A549 (cell line): ENCODE data around the gene TMEM164. TPM values are rescaled to one million over a fixed set of nuclear protein-coding genes. Genes with fewer than 3 reads are reported as not detected.

ENCODE experiments used
- ATAC-seq, 2 experiments: fragments of 200-7000 bp in 1 of 2; fragments of >200 bp in 1 of 2; cut with Nextera tagmentation in 1 of 2; cut with Tn5 transposase in 1 of 2; 3 replicates each; pipeline versions ENCODE4 v1.8.0 to v1.9.1; 2018 to 2020; ENCODE audit warnings: mild to moderate bottlenecking in 1 of 2, moderate library complexity in 1 of 2
- CTCF ChIA-PET: fragments of 300-600 bp; sonication (Branson Sonifier 250); formaldehyde crosslinking; extraction: SDS; loops from one replicate; lab custom pipeline; 2021; ENCODE audit warnings: antibody characterized with exemption, inconsistent platforms; lab: Yijun Ruan, JAX
- POLR2A ChIA-PET: fragments of 350-600 bp; formaldehyde crosslinking; extraction: SDS; loops from one replicate; lab custom pipeline; 2021; ENCODE audit warnings: antibody characterized with exemption, inconsistent platforms; lab: Yijun Ruan, JAX
- DNase-seq, 2 experiments: peaks; one replicate each; pipeline versions ENCODE4 v3.0.0 to v3.0.0-alpha.2; 2011 to 2016; ENCODE audit warnings: low read depth in 1 of 2, low spot score in 1 of 2
- FAIRE-seq: peaks from 2 replicates; lab custom pipeline; 2011; peaks lifted over from hg19 to GRCh38; lab: Jason Lieb, UNC
- H3K27ac ChIP-seq, 2 experiments: fragments of >200 bp; sonication (Bioruptor Twin); formaldehyde crosslinking; 3 replicates each; pipeline ENCODE4 v1.5.1; 2016 to 2017
- H3K4me1 ChIP-seq: fragments of >200 bp; sonication (Bioruptor Twin); formaldehyde crosslinking; 3 replicates; pipeline ENCODE4 v1.6.1; 2016
- H3K4me2 ChIP-seq: fragments of >200 bp; sonication (Bioruptor Twin); formaldehyde crosslinking; 3 replicates; pipeline ENCODE4 v1.6.1; 2016
- H3K4me3 ChIP-seq: fragments of >200 bp; sonication (Bioruptor Twin); formaldehyde crosslinking; 3 replicates; pipeline ENCODE4 v1.5.1; 2016
- H3K9me3 ChIP-seq: fragments of >200 bp; sonication (Bioruptor Twin); formaldehyde crosslinking; 3 replicates; pipeline ENCODE4 v1.6.1; 2016
- ATOH8 ChIP-seq: fragments of 250-450 bp; sonication (Bioruptor Pico); IDR thresholded peaks from 2 replicates; pipeline ENCODE4 v1.5.0; 2020; ENCODE audit warnings: low read depth, mild to moderate bottlenecking, moderate library complexity
- BHLHE40 ChIP-seq: IDR thresholded peaks from 2 replicates; pipeline ENCODE4 v1.6.1; 2012; ENCODE audit warnings: low read depth, low read length, inconsistent platforms
- CBX8 ChIP-seq: fragments of 200-600 bp; sonication (generic); IDR thresholded peaks from 2 replicates; pipeline ENCODE4 v1.6.1; 2016
- CHD2 ChIP-seq: fragments of 150-350 bp; IDR thresholded peaks from 2 replicates; pipeline ENCODE4 v1.6.1; 2014; ENCODE audit warnings: low read length; ENCODE audit not compliant: partially characterized antibody
- EHF ChIP-seq: fragments of 250-450 bp; sonication (Bioruptor Pico); IDR thresholded peaks from 2 replicates; pipeline ENCODE4 v1.5.0; 2020; ENCODE audit warnings: mild to moderate bottlenecking
- ESRRA ChIP-seq: fragments of 150-350 bp; IDR thresholded peaks from 2 replicates; pipeline ENCODE4 v1.6.1; 2014; ENCODE audit warnings: mild to moderate bottlenecking, low read length, borderline replicate concordance
- GATA3 ChIP-seq: IDR thresholded peaks from 2 replicates; pipeline ENCODE4 v1.6.1; 2012; ENCODE audit warnings: borderline replicate concordance
- HEYL ChIP-seq: fragments of 250-450 bp; sonication (Bioruptor Pico); IDR thresholded peaks from 2 replicates; pipeline ENCODE4 v1.8.0; 2021; ENCODE audit warnings: mild to moderate bottlenecking, moderate library complexity
- HOXA7 ChIP-seq: fragments of 250-450 bp; sonication (Bioruptor Pico); IDR thresholded peaks from 2 replicates; pipeline ENCODE4 v1.5.0; 2020; ENCODE audit warnings: mild to moderate bottlenecking, moderate library complexity
- JUN ChIP-seq, 2 experiments: fragments of >200 bp; sonication (Bioruptor Twin); formaldehyde crosslinking; IDR thresholded peaks; 2 replicates in 1 of 2; 3 replicates in 1 of 2; pipeline ENCODE4 v1.6.1; 2016 to 2017
- KDM5A ChIP-seq: fragments of 200-600 bp; sonication (generic); IDR thresholded peaks from 2 replicates; pipeline ENCODE4 v1.6.1; 2016; ENCODE audit warnings: antibody characterized with exemption, mild to moderate bottlenecking
- MAFK ChIP-seq: fragments of 450-650 bp; IDR thresholded peaks from 2 replicates; pipeline ENCODE4 v1.6.1; 2014; ENCODE audit not compliant: partially characterized antibody
- NPAS2 ChIP-seq: fragments of 250-450 bp; sonication (Bioruptor Pico); IDR thresholded peaks from 2 replicates; pipeline ENCODE4 v1.8.0; 2022; ENCODE audit warnings: mild to moderate bottlenecking, moderate library complexity, borderline replicate concordance
- POLR2AphosphoS2 ChIP-seq: conservative IDR thresholded peaks from 2 replicates; pipeline ENCODE4 v1.6.1; 2012; ENCODE audit warnings: low read length, improper control_type of control experiment, inconsistent platforms
- RAD21 ChIP-seq, 2 experiments: fragments of >200 bp in 1 of 2; sonication (Bioruptor Twin) in 1 of 2; formaldehyde crosslinking in 1 of 2; IDR thresholded peaks in 1 of 2; conservative IDR thresholded peaks in 1 of 2; 2 replicates in 1 of 2; 3 replicates in 1 of 2; pipeline ENCODE4 v1.6.1; 2012 to 2018; ENCODE audit warnings: inconsistent platforms in 1 of 2
- ZFP36 ChIP-seq: fragments of 450-650 bp; IDR thresholded peaks from 2 replicates; pipeline ENCODE4 v1.6.1; 2014; ENCODE audit warnings: borderline replicate concordance; ENCODE audit not compliant: partially characterized antibody
- ZSCAN20 ChIP-seq: fragments of 250-450 bp; sonication (Bioruptor Pico); IDR thresholded peaks from 2 replicates; pipeline ENCODE4 v1.8.0; 2022; ENCODE audit warnings: mild to moderate bottlenecking, moderate library complexity
- WGBS: methylation state at CpG from one replicate; pipeline ENCODE4 v1.1.6; 2017; ENCODE audit errors: missing lambda C conversion rate; 5-methylcytosine and 5-hydroxymethylcytosine counted together
- polyA plus RNA-seq, 4 experiments: library from polyadenylated mRNA; depleted of rRNA in 3 of 4; stranded (reverse); fragments of >200 nt; fragmentation: RNase III in 1 of 4; extraction: RNeasy Plus Mini Kit Qiagen cat#74134 plus additional on column Dnase treatment in 1 of 4; gene quantifications; 2 replicates in 3 of 4; 3 replicates in 1 of 4; pipeline ENCODE4 v1.2.3, GENCODE V29; 2011 to 2017
- TF ChIP-seq, protein P1 (sequence below): fragments of 200-600 bp; sonication (generic); IDR thresholded peaks from 2 replicates; pipeline ENCODE4 v1.6.1; 2016; ENCODE audit warnings: antibody characterized with exemption, mild to moderate bottlenecking, moderate library complexity

Gene TMEM164
- polyA plus RNA-seq, 2 of the 4 experiments (the other 2 are of a cell fraction): 32.0 to 43.7 TPM

GRCh38 chrX:109990582-109991276 is 12.2 kb upstream of the TMEM164 start:
- ATAC-seq (no peak), FAIRE-seq (no peak), DNase-seq (no peak)
- Histone ChIP-seq H3K4me3 (no peak overlapping the region), H3K9me3 (no peaks in the 10 kb centered on the region), H3K4me1 (no peaks in the 10 kb centered on the region), H3K4me2 (no peak overlapping the region), H3K27ac (no peak overlapping the region)
- POLR2A ChIA-PET: no interaction called here
- CTCF ChIA-PET: interaction anchor here (1.2 to 1.3 kb wide), 2 partner anchors 56 to 168 kb away, joined by 3 to 4 read pairs; no protein-coding TSS in a partner anchor
- TF ChIP-seq ZFP36 (no peak), NPAS2 (no peak), EHF (CRISPR knock-in tag) (no peak), MAFK (no peak), HEYL (no peak), ZSCAN20 (CRISPR knock-in tag) (no peak), HOXA7 (CRISPR knock-in tag) (no peak), CHD2 (no peak), ESRRA (no peak), JUN (IDR thresholded peaks at IDR 0.05) (no peak)
- 76% methylated on average over 3 of the region's 3 CpGs for WGBS

- ChIA-PET CTCF (no interaction called here), POLR2A (no interaction called here)
- DNase-seq (no peak), FAIRE-seq (no peak), ATAC-seq (no peak)
- H3K9me3 ChIP-seq: no peaks in the 10 kb centered on the region
- no peaks in the 10 kb centered on the region for H3K4me1 ChIP-seq
- 88% methylated on average over 1 of the region's 1 CpG for WGBS
- H3K4me2 ChIP-seq: no peak overlapping the region
- TF ChIP-seq KDM5A (no peak), GATA3 (no peak), ATOH8 (CRISPR knock-in tag) (no peak)
- no peak overlapping the region for H3K4me3 ChIP-seq
- H3K27ac ChIP-seq: no peak overlapping the region
Observed at GRCh38 chrX:109992203-109992602, 10.7 kb upstream of the TMEM164 start.

GRCh38 chrX:109995155-109995554 is 7.8 kb upstream of the TMEM164 start:
- no peak for DNase-seq
- no peak for FAIRE-seq
- CTCF ChIA-PET: interaction anchor here (0.7 to 1.4 kb wide), 3 partner anchors 8 to 248 kb away, joined by 3 to 6 read pairs (median 4); partner anchors contain the start of gene TMEM164
- H3K9me3 ChIP-seq: no peaks in the 10 kb centered on the region
- no peaks in the 10 kb centered on the region for H3K4me1 ChIP-seq
- 55% methylated on average over 2 of the region's 2 CpGs for WGBS
- ATAC-seq: no peak
- no peak overlapping the region for H3K4me2 ChIP-seq
- no peak overlapping the region for H3K27ac ChIP-seq
- no peak overlapping the region for H3K4me3 ChIP-seq
- POLR2A ChIA-PET: no interaction called here
- no peak for TF ChIP-seq NPAS2
- TF ChIP-seq HOXA7 (CRISPR knock-in tag): no peak
- no peak for TF ChIP-seq ZFP36
- TF ChIP-seq POLR2AphosphoS2: no peak
- no peak for TF ChIP-seq CBX8
- TF ChIP-seq BHLHE40: no peak
- no peak for TF ChIP-seq RAD21 (conservative IDR thresholded peaks at IDR 0.05 in 1 of 2, IDR thresholded peaks at IDR 0.05 in 1 of 2)
- no peak for TF ChIP-seq HEYL
- TF ChIP-seq, protein P1, sequence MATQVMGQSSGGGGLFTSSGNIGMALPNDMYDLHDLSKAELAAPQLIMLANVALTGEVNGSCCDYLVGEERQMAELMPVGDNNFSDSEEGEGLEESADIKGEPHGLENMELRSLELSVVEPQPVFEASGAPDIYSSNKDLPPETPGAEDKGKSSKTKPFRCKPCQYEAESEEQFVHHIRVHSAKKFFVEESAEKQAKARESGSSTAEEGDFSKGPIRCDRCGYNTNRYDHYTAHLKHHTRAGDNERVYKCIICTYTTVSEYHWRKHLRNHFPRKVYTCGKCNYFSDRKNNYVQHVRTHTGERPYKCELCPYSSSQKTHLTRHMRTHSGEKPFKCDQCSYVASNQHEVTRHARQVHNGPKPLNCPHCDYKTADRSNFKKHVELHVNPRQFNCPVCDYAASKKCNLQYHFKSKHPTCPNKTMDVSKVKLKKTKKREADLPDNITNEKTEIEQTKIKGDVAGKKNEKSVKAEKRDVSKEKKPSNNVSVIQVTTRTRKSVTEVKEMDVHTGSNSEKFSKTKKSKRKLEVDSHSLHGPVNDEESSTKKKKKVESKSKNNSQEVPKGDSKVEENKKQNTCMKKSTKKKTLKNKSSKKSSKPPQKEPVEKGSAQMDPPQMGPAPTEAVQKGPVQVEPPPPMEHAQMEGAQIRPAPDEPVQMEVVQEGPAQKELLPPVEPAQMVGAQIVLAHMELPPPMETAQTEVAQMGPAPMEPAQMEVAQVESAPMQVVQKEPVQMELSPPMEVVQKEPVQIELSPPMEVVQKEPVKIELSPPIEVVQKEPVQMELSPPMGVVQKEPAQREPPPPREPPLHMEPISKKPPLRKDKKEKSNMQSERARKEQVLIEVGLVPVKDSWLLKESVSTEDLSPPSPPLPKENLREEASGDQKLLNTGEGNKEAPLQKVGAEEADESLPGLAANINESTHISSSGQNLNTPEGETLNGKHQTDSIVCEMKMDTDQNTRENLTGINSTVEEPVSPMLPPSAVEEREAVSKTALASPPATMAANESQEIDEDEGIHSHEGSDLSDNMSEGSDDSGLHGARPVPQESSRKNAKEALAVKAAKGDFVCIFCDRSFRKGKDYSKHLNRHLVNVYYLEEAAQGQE: no peak
